ENCODE results near the gene INTS7. TPM values are rescaled to one million over a fixed set of nuclear protein-coding genes. Genes with fewer than 3 reads are reported as not detected.

INTS7 gene
- total and polyA plus RNA-seq, 2 experiments from 2014 or later: 10.9 to 34.0 TPM

DNA sequence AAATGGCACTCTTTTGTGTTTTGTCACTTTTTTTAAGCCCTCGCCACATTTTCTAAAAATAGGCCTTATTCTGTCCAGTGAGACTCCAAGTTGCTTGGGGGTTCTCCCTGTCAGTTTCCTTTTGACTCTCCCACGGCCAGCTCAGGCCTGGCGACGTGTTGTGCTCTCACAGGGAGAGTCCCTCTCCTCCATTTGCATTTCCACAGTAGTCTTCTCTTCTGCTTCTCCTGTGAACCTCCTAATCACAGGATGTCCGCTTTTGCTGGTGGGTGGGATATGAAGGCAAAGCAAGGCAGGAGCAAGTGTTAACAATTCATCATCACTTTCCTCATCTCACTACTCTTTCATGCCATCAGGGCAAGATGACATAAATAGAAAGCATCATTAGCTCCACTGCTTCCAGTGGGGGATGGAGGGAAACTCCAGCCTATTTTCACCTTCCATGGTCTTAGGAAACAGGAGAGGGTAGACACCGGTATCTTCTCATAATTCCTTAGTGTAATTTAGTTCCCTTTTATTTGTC lies 99.8 kb downstream of the INTS7 start:
- Mint-ChIP-seq H3K9me3 (no peaks in the 10 kb centered on the region; the same call in 2 of the 3 replicates), H3K27me3 (ENCODE audit: insufficient read depth, low read depth, poor library complexity) (no peaks in the 10 kb centered on the region), H3K4me1 (peaks cover 16% of the 10 kb centered on the region), H3K36me3 (ENCODE audit: low read depth) (no peaks in the 10 kb centered on the region), H3K4me3 (no peak overlapping the region), H3K27ac (no peak overlapping the region)
- ATAC-seq: peak; percentile 35
- H3K27ac ChIP-seq (ENCODE audit: low read depth): no peak overlapping the region
- H3K4me1 ChIP-seq (ENCODE audit: insufficient read depth): peaks cover 4% of the 10 kb centered on the region; the same call in 1 of the 2 replicates
- no peaks in the 10 kb centered on the region for H3F3A ChIP-seq (replicated peaks; ENCODE audit: low read depth)
- no peaks in the 10 kb centered on the region for H3K9me2 ChIP-seq (ENCODE audit: insufficient read depth)
- H3K27me3 ChIP-seq (ENCODE audit: insufficient read depth): no peaks in the 10 kb centered on the region
- no peak overlapping the region for H3K4me2 ChIP-seq
- H3K36me3 ChIP-seq (ENCODE audit: insufficient read depth): no peaks in the 10 kb centered on the region
- H4K20me1 ChIP-seq (replicated peaks; ENCODE audit: insufficient read depth): no peaks in the 10 kb centered on the region
- no peaks in the 10 kb centered on the region for H3K79me2 ChIP-seq (replicated peaks; ENCODE audit: insufficient read depth)
- TF ChIP-seq ZNF331 (CRISPR knock-in tag; IDR thresholded peaks at IDR 0.05; ENCODE audit: low read depth) (no peak), NANOG (IDR thresholded peaks at IDR 0.05; ENCODE audit: borderline replicate concordance) (no peak), JUNB (IDR thresholded peaks at IDR 0.05; ENCODE audit: unreplicated experiment) (no peak)
- TF ChIP-seq, protein P1, sequence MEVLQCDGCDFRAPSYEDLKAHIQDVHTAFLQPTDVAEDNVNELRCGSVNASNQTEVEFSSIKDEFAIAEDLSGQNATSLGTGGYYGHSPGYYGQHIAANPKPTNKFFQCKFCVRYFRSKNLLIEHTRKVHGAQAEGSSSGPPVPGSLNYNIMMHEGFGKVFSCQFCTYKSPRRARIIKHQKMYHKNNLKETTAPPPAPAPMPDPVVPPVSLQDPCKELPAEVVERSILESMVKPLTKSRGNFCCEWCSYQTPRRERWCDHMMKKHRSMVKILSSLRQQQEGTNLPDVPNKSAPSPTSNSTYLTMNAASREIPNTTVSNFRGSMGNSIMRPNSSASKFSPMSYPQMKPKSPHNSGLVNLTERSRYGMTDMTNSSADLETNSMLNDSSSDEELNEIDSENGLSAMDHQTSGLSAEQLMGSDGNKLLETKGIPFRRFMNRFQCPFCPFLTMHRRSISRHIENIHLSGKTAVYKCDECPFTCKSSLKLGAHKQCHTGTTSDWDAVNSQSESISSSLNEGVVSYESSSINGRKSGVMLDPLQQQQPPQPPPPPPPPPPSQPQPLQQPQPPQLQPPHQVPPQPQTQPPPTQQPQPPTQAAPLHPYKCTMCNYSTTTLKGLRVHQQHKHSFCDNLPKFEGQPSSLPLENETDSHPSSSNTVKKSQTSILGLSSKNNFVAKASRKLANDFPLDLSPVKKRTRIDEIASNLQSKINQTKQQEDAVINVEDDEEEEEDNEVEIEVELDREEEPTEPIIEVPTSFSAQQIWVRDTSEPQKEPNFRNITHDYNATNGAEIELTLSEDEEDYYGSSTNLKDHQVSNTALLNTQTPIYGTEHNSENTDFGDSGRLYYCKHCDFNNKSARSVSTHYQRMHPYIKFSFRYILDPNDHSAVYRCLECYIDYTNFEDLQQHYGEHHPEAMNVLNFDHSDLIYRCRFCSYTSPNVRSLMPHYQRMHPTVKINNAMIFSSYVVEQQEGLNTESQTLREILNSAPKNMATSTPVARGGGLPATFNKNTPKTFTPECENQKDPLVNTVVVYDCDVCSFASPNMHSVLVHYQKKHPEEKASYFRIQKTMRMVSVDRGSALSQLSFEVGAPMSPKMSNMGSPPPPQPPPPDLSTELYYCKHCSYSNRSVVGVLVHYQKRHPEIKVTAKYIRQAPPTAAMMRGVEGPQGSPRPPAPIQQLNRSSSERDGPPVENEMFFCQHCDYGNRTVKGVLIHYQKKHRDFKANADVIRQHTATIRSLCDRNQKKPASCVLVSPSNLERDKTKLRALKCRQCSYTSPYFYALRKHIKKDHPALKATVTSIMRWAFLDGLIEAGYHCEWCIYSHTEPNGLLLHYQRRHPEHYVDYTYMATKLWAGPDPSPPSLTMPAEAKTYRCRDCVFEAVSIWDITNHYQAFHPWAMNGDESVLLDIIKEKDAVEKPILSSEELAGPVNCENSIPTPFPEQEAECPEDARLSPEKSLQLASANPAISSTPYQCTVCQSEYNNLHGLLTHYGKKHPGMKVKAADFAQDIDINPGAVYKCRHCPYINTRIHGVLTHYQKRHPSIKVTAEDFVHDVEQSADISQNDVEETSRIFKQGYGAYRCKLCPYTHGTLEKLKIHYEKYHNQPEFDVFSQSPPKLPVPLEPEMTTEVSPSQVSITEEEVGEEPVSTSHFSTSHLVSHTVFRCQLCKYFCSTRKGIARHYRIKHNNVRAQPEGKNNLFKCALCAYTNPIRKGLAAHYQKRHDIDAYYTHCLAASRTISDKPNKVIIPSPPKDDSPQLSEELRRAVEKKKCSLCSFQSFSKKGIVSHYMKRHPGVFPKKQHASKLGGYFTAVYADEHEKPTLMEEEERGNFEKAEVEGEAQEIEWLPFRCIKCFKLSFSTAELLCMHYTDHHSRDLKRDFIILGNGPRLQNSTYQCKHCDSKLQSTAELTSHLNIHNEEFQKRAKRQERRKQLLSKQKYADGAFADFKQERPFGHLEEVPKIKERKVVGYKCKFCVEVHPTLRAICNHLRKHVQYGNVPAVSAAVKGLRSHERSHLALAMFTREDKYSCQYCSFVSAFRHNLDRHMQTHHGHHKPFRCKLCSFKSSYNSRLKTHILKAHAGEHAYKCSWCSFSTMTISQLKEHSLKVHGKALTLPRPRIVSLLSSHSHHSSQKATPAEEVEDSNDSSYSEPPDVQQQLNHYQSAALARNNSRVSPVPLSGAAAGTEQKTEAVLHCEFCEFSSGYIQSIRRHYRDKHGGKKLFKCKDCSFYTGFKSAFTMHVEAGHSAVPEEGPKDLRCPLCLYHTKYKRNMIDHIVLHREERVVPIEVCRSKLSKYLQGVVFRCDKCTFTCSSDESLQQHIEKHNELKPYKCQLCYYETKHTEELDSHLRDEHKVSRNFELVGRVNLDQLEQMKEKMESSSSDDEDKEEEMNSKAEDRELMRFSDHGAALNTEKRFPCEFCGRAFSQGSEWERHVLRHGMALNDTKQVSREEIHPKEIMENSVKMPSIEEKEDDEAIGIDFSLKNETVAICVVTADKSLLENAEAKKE (CRISPR knock-in tag; IDR thresholded peaks at IDR 0.05): no peak
- H3K4me3 ChIP-seq: no peak overlapping the region
- H2AFZ ChIP-seq: no peak overlapping the region
- no peak for DNase-seq (ENCODE audit: low spot score)

DNA sequence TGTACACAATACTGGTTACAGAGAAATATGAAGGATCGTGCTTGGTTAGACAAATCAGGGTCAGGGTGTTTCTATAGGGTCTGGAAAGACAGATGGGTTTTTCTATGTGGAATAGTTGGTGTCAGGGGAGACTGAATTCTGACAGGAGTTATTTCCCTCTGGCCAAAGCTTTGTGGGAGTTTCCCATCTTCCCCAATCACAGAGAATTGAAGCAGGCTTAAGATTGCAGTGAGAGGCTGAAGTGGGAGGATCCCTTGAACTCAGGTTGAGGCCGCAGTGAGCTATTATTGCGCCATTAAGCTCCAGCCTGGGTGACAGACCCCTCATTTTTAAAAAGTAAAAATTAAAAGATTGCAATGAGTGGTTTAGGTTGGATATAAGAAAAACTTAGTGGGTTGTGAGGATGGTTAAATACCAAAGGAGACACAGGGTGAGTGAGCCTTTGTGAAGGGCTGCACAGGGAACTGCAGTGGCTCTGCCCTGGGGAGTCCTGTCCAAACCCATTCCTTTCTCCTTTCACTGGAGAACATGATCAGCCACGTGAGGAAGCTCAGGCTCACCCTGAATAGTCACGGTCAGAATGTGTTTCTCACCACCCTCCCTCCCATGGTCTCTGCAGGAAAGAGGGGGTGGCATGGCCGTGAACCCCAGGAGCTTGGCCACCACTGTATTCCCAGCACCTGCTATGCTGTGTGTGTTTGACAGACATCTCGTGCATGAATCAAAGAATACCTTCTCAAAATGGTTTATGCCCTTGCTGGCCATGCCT lies 101.2 kb downstream of the INTS7 start:
- H3K27ac ChIP-seq (ENCODE audit: low read depth): no peak overlapping the region
- Mint-ChIP-seq H3K4me1 (peaks cover 24% of the 10 kb centered on the region), H3K9me3 (no peaks in the 10 kb centered on the region; the same call in 2 of the 3 replicates), H3K27me3 (ENCODE audit: insufficient read depth, low read depth, poor library complexity) (peaks cover 2% of the 10 kb centered on the region), H3K36me3 (ENCODE audit: low read depth) (no peaks in the 10 kb centered on the region), H3K4me3 (no peak overlapping the region), H3K27ac (no peak overlapping the region)
- H3K36me3 ChIP-seq (ENCODE audit: insufficient read depth): no peaks in the 10 kb centered on the region
- no peak overlapping the region for H3K4me3 ChIP-seq
- no peaks in the 10 kb centered on the region for H3K9me2 ChIP-seq (ENCODE audit: insufficient read depth)
- H3F3A ChIP-seq (replicated peaks; ENCODE audit: low read depth): no peaks in the 10 kb centered on the region
- H4K20me1 ChIP-seq (replicated peaks; ENCODE audit: insufficient read depth): no peaks in the 10 kb centered on the region
- ATAC-seq (no peak), DNase-seq (ENCODE audit: low spot score) (no peak)
- no peaks in the 10 kb centered on the region for H3K79me2 ChIP-seq (replicated peaks; ENCODE audit: insufficient read depth)
- H3K4me2 ChIP-seq: no peak overlapping the region
- peaks cover 11% of the 10 kb centered on the region for H3K4me1 ChIP-seq (ENCODE audit: insufficient read depth)
- no peaks in the 10 kb centered on the region for H3K27me3 ChIP-seq (ENCODE audit: insufficient read depth)
- no peak overlapping the region for H2AFZ ChIP-seq
- TF ChIP-seq, protein P2, sequence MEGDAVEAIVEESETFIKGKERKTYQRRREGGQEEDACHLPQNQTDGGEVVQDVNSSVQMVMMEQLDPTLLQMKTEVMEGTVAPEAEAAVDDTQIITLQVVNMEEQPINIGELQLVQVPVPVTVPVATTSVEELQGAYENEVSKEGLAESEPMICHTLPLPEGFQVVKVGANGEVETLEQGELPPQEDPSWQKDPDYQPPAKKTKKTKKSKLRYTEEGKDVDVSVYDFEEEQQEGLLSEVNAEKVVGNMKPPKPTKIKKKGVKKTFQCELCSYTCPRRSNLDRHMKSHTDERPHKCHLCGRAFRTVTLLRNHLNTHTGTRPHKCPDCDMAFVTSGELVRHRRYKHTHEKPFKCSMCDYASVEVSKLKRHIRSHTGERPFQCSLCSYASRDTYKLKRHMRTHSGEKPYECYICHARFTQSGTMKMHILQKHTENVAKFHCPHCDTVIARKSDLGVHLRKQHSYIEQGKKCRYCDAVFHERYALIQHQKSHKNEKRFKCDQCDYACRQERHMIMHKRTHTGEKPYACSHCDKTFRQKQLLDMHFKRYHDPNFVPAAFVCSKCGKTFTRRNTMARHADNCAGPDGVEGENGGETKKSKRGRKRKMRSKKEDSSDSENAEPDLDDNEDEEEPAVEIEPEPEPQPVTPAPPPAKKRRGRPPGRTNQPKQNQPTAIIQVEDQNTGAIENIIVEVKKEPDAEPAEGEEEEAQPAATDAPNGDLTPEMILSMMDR (conservative IDR thresholded peaks at IDR 0.05; ENCODE audit: low read depth in 2 of 2): no peak
- TF ChIP-seq ZNF114 (CRISPR knock-in tag; IDR thresholded peaks at IDR 0.05) (no peak), POLR2AphosphoS5 (IDR thresholded peaks at IDR 0.05; ENCODE audit: low read depth) (no peak), STAT1 (IDR thresholded peaks at IDR 0.05; ENCODE audit: unreplicated experiment) (no peak)

Measured in GM23338 (cell line).